GM12875 (cell line): ENCODE data around the gene ARL15.

ENCODE experiments used
- H3K4me3 ChIP-seq: one replicate; pipeline ENCODE4 v1.5.1; 2011; ENCODE audit warnings: low read depth, low read length, control low read depth
- CTCF ChIP-seq: IDR thresholded peaks from 2 replicates; pipeline ENCODE4 v1.5.1; 2011; ENCODE audit warnings: low read depth, mild to moderate bottlenecking, control low read depth, inconsistent platforms, low read length, moderate library complexity, borderline replicate concordance; ENCODE audit not compliant: insufficient read depth

The ARL15 gene

GRCh38 chr5:54207566-54207965 lies 102.8 kb downstream of the ARL15 start:
- no peak overlapping the region for H3K4me3 ChIP-seq
- TF ChIP-seq CTCF: no peak

GRCh38 chr5:54206580-54207229 lies 103.7 kb downstream of the ARL15 start:
- H3K4me3 ChIP-seq: no peak overlapping the region
- no peak for TF ChIP-seq CTCF

- no peak for TF ChIP-seq CTCF
- H3K4me3 ChIP-seq: no peak overlapping the region
These were observed 104.5 kb downstream of the ARL15 start for GRCh38 chr5:54205918-54206317.

GRCh38 chr5:54205453-54205852 lies 104.9 kb downstream of the ARL15 start:
- no peak for TF ChIP-seq CTCF
- no peak overlapping the region for H3K4me3 ChIP-seq

- H3K4me3 ChIP-seq: no peak overlapping the region
- TF ChIP-seq CTCF: no peak
These were observed 113.4 kb downstream of the ARL15 start for GRCh38 chr5:54197018-54197417.

GRCh38 chr5:54195701-54196100 lies 114.7 kb downstream of the ARL15 start:
- no peak for TF ChIP-seq CTCF
- H3K4me3 ChIP-seq: no peak overlapping the region

GRCh38 chr5:54194318-54194717 lies 116.1 kb downstream of the ARL15 start:
- H3K4me3 ChIP-seq: no peak overlapping the region
- no peak for TF ChIP-seq CTCF
